DND-41 (cell line): ENCODE data around the gene MYT1.
A peak's percentile ranks its signal among the peaks of the same experiment; 100 is the strongest.

ENCODE experiments used
- ATAC-seq: fragments of 200-7000 bp; cut with Tn5 transposase; 3 replicates; pipeline ENCODE4 v1.9.1; 2021; ENCODE audit warnings: low read depth; ENCODE audit not compliant: insufficient read depth
- DNase-seq: peaks from one replicate; pipeline ENCODE4 v3.0.0-alpha.2; 2020
- H2AFZ ChIP-seq: 2 replicates; pipeline ENCODE4 v1.6.0; 2012; ENCODE audit warnings: low read depth, low read length
- H3K27ac ChIP-seq: 2 replicates; pipeline ENCODE4 v1.5.1; 2012; ENCODE audit warnings: low read length, inconsistent platforms
- H3K27me3 ChIP-seq: fragments of 200-600 bp; sonication (generic); 2 replicates; pipeline ENCODE4 v1.6.0; 2012; ENCODE audit warnings: low read length, mild to moderate bottlenecking, inconsistent platforms; ENCODE audit not compliant: insufficient read depth, poor library complexity
- H3K36me3 ChIP-seq: 2 replicates; pipeline ENCODE4 v1.5.1; 2012; ENCODE audit warnings: low read length, inconsistent platforms; ENCODE audit not compliant: insufficient read depth
- H3K4me1 ChIP-seq: 2 replicates; pipeline ENCODE4 v1.5.1; 2012; ENCODE audit warnings: mild to moderate bottlenecking, low read length; ENCODE audit not compliant: insufficient read depth
- H3K4me2 ChIP-seq: 2 replicates; pipeline ENCODE4 v1.6.0; 2012; ENCODE audit warnings: mild to moderate bottlenecking, moderate library complexity, low read length, inconsistent platforms; ENCODE audit not compliant: insufficient read depth
- H3K4me3 ChIP-seq, 2 experiments: fragments of 200-600 bp in 1 of 2; shearing (Covaris generic) in 1 of 2; 2 replicates each; pipeline ENCODE4 v1.5.1; 2012 to 2016; ENCODE audit warnings: inconsistent platforms in 2 of 2, low read length in 2 of 2, mild to moderate bottlenecking in 2 of 2, low read depth in 1 of 2, moderate library complexity in 1 of 2
- H3K79me2 ChIP-seq: 2 replicates; pipeline ENCODE4 v1.6.0; 2012; ENCODE audit warnings: low read length, inconsistent platforms; ENCODE audit not compliant: insufficient read depth
- H3K9ac ChIP-seq: 2 replicates; pipeline ENCODE4 v1.6.0; 2012; ENCODE audit warnings: low read depth, mild to moderate bottlenecking, inconsistent platforms, low read length, moderate library complexity
- H3K9me3 ChIP-seq: 2 replicates; pipeline ENCODE4 v1.5.1; 2012; ENCODE audit warnings: low read length, moderate library complexity, mild to moderate bottlenecking, inconsistent platforms; ENCODE audit not compliant: insufficient read depth, severe bottlenecking
- H4K20me1 ChIP-seq: 2 replicates; pipeline ENCODE4 v1.6.0; 2012; ENCODE audit warnings: low read length; ENCODE audit not compliant: insufficient read depth
- EZH2 ChIP-seq: IDR thresholded peaks from 3 replicates; pipeline ENCODE4 v1.6.1; 2012; ENCODE audit warnings: borderline replicate concordance, low read depth, mild to moderate bottlenecking, moderate library complexity, low read length, inconsistent platforms; ENCODE audit not compliant: severe bottlenecking
- TF ChIP-seq, protein P1 (sequence below): IDR thresholded peaks from 2 replicates; pipeline ENCODE4 v1.5.1; 2012; ENCODE audit warnings: borderline replicate concordance, low read length, moderate library complexity, mild to moderate bottlenecking; ENCODE audit not compliant: poor library complexity, severe bottlenecking; ENCODE audit errors: extremely low read depth

Gene MYT1

DNA sequence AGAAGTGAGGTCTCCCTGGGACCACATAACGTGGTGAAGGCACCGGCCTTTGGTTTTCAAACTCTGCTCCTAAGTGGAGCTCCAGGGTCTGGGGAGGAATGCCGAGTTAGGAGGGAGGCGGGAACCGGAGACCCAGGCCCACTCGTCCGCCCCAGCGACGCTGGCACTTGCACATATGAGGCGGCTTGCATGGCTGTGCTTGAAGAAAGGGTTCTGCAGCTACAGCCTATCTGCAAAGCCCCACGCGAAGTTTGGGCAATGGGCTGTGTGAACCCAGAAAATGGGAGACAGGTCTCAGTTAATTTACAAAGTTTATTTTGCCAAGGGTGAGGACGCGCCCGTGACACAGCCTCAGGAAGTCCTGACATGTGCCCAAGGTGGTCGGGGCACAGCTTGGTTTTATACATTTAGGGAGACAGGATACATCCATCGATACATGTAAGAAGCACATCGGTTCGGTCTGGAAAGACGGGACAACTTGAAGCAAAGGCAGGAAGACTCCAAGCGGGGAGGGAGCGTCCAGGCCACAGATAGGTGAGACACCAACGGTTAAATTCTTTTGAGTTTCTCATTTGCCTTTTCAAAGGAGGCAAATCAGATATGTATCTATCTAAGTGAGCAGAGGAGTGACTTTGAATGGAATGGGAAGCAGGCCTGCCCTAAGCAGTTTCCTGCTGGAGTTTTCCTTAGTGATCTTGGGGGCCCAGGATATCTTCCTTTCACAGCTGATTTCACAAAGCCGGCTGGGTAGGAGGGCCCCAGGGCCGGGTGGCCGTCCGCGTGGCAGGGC lies 90.5 kb downstream of the MYT1 start:
- Histone ChIP-seq H3K4me2 (peak overlapping the region; percentile 72), H3K4me1 (peaks cover 40% of the 10 kb centered on the region), H3K27ac (peak overlapping the region; percentile 90), H3K9me3 (no peaks in the 10 kb centered on the region), H4K20me1 (peaks cover 6% of the 10 kb centered on the region; the same call in 1 of the 2 replicates), H3K27me3 (peaks cover 6% of the 10 kb centered on the region), H3K9ac (peak overlapping the region; percentile 96), H3K79me2 (peaks cover 41% of the 10 kb centered on the region), H2AFZ (peak overlapping the region; percentile 97), H3K4me3 (peak overlapping the region; percentile 75 to 92), H3K36me3 (peaks cover 3% of the 10 kb centered on the region)
- no peak for DNase-seq
- ATAC-seq: no peak
- TF ChIP-seq, protein P1, sequence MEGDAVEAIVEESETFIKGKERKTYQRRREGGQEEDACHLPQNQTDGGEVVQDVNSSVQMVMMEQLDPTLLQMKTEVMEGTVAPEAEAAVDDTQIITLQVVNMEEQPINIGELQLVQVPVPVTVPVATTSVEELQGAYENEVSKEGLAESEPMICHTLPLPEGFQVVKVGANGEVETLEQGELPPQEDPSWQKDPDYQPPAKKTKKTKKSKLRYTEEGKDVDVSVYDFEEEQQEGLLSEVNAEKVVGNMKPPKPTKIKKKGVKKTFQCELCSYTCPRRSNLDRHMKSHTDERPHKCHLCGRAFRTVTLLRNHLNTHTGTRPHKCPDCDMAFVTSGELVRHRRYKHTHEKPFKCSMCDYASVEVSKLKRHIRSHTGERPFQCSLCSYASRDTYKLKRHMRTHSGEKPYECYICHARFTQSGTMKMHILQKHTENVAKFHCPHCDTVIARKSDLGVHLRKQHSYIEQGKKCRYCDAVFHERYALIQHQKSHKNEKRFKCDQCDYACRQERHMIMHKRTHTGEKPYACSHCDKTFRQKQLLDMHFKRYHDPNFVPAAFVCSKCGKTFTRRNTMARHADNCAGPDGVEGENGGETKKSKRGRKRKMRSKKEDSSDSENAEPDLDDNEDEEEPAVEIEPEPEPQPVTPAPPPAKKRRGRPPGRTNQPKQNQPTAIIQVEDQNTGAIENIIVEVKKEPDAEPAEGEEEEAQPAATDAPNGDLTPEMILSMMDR: no peak
- TF ChIP-seq EZH2: no peak

DNA sequence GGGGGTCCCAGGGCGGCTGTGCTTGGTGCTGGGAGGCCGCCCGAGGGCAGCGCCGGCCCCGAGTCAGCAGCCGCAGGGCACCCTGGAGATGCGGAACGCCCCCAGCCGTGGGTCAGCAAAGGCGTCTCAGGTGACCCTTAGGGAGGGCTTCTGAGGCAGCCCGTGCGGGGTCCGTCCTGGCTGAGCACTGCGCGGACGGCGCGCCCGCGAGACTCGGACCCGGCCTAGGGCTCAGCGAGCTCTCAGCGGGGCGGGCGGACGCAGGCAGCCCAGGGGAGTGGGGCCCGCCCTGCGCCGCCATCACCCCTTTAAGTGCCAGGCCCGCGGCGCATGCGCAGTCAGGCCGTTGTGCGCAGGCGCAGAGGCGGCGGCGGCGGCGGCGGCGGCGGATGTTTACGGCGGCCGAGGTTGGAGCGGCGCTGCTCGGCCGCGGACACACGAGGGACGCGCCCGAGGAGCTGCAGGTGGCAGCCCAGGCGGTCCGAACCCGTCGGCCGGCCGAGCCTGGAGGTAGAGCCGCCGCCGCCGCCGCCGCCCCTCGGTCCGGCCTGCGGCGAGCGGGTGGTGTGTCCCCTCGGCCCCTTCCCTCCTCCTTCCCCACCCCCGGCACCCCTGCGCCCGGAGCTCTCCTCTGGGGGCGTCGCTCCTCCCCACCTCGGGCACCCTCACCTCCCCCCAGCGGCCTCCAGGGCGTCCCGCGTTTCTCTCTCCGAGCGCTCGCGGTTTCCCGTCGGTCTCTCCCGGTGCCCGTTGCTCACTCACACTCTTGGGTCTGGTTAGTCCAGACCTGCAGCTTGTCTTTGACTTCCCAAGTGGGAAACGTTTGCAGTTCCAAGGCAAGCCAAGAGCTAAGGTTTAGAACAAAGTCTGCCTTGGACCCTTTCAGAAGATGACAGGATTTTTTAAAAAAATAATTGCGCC lies 91.4 kb downstream of the MYT1 start, which contains the start of gene PCMTD2:
Gene PCMTD2 (plus strand): TSS at position 388 of the 921 bp plus-strand sequence. CDS start 4,218 bp downstream, outside the sequence.
- ATAC-seq (peak; percentile 90), DNase-seq (peak; percentile 87)
- Histone ChIP-seq H2AFZ (peak within 1 kb of the TSS; percentile 97), H4K20me1 (peaks cover 12% of the 10 kb centered on the region; the same call in 1 of the 2 replicates), H3K79me2 (peaks cover 49% of the 10 kb centered on the region), H3K36me3 (peaks cover 11% of the 10 kb centered on the region), H3K4me3 (peak within 1 kb of the TSS; percentile 75 to 92), H3K27me3 (peaks cover 3% of the 10 kb centered on the region), H3K9me3 (no peaks in the 10 kb centered on the region), H3K27ac (peak within 1 kb of the TSS; percentile 90), H3K9ac (peak within 1 kb of the TSS; percentile 96), H3K4me2 (peak within 1 kb of the TSS; percentile 72), H3K4me1 (peaks cover 40% of the 10 kb centered on the region)
- TF ChIP-seq, protein P1: peak; percentile 24
- no peak for TF ChIP-seq EZH2

DNA sequence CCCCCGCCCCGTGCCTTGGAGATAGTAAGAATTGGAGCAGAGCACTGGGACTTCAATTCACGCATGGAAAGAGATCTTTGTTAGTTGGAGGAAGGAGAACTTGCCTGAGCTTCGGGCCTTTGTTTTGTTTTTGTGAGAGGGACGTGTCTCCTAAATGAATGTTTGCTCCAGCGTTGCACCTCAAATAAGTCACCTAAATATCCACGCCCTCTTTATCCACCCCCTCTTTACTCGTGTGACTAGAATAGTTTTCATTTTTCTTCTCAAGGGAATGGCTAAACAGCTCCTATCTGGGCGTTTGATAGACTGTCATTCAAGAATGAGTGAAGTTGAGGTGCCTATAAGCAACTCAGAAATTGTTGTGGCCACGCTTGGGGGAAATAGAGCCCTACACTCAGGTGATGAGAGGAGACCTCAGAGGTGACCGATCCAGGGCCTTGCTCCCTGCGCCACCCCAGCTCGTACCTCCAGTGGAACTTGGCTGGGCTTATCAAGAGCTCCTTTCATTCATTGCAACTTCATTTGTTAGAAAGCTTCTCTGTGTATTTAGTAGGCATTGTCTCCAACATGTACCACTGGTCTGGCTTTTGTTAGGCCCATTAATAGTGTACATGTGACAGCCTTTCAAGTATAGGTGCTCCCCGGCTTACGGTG lies 92.2 kb downstream of the MYT1 start:
- Histone ChIP-seq H3K4me2 (peak overlapping the region; percentile 72), H4K20me1 (peaks cover 12% of the 10 kb centered on the region; the same call in 1 of the 2 replicates), H3K4me3 (peak overlapping the region; percentile 75 to 92), H2AFZ (peak overlapping the region; percentile 72), H3K79me2 (peaks cover 57% of the 10 kb centered on the region), H3K27me3 (peaks cover 3% of the 10 kb centered on the region), H3K4me1 (peaks cover 40% of the 10 kb centered on the region), H3K36me3 (peaks cover 13% of the 10 kb centered on the region), H3K9me3 (no peaks in the 10 kb centered on the region), H3K27ac (peak overlapping the region; percentile 80), H3K9ac (peak overlapping the region; percentile 96)
- no peak for TF ChIP-seq EZH2
- TF ChIP-seq, protein P1: no peak
- ATAC-seq: no peak
- DNase-seq: no peak
